Measurements from ENCODE around the gene VWCE.

The VWCE gene

GRCh38 chr11:61327669-61328071 lies 32.6 kb upstream of the VWCE start:
- DNase-seq (ENCODE audit: low read depth, low spot score) = no peak

- no peak for DNase-seq (ENCODE audit: low read depth, low spot score)
Measured at GRCh38 chr11:61325649-61326414, 30.7 kb upstream of the VWCE start.

GRCh38 chr11:61315260-61315659 lies 20.1 kb upstream of the VWCE start:
- no peak for DNase-seq (ENCODE audit: low read depth, low spot score)

GRCh38 chr11:61310749-61311148 lies 15.6 kb upstream of the VWCE start:
- no peak for DNase-seq (ENCODE audit: low read depth, low spot score)

- DNase-seq (ENCODE audit: low read depth, low spot score) = no peak
Measured at GRCh38 chr11:61309739-61310138, 14.6 kb upstream of the VWCE start.

GRCh38 chr11:61309141-61309540 lies 14.0 kb upstream of the VWCE start:
- no peak for DNase-seq (ENCODE audit: low read depth, low spot score)

GRCh38 chr11:61307354-61307753 lies 12.2 kb upstream of the VWCE start:
- DNase-seq (ENCODE audit: low read depth, low spot score) = no peak

GRCh38 chr11:61306221-61306620 lies 11.1 kb upstream of the VWCE start:
- no peak for DNase-seq (ENCODE audit: low read depth, low spot score)

- DNase-seq (ENCODE audit: low read depth, low spot score) = no peak
Measured at GRCh38 chr11:61305417-61305816, 10.3 kb upstream of the VWCE start.

- DNase-seq (ENCODE audit: low read depth, low spot score) = no peak
Measured at GRCh38 chr11:61303725-61304124, 8.6 kb upstream of the VWCE start.

GRCh38 chr11:61302550-61302949 lies 7.4 kb upstream of the VWCE start:
- DNase-seq (ENCODE audit: low read depth, low spot score) = no peak

- DNase-seq (ENCODE audit: low read depth, low spot score) = no peak
Measured at GRCh38 chr11:61298663-61299244, 3.6 kb upstream of the VWCE start.

GRCh38 chr11:61297746-61298145 lies 2.6 kb upstream of the VWCE start:
- peak; percentile 79 for DNase-seq (ENCODE audit: low read depth, low spot score)

GRCh38 chr11:61297341-61297740 lies 2.2 kb upstream of the VWCE start:
- no peak for DNase-seq (ENCODE audit: low read depth, low spot score)

- DNase-seq (ENCODE audit: low read depth, low spot score) = no peak
Measured at GRCh38 chr11:61295596-61295926, 445 bp upstream of the VWCE start.

GRCh38 chr11:61293867-61294716 lies 1.0 kb downstream of the VWCE start:
- no peak for DNase-seq (ENCODE audit: low read depth, low spot score)

- DNase-seq (ENCODE audit: low read depth, low spot score) = no peak
Measured at GRCh38 chr11:61292356-61292755, 2.8 kb downstream of the VWCE start.

GRCh38 chr11:61290905-61291690 lies 4.0 kb downstream of the VWCE start:
- no peak for DNase-seq (ENCODE audit: low read depth, low spot score)

- DNase-seq (ENCODE audit: low read depth, low spot score) = no peak
Measured at GRCh38 chr11:61287338-61287977, 7.7 kb downstream of the VWCE start.

GRCh38 chr11:61283613-61284012 lies 11.5 kb downstream of the VWCE start:
- DNase-seq (ENCODE audit: low read depth, low spot score) = no peak

GRCh38 chr11:61281581-61282250 lies 13.4 kb downstream of the VWCE start:
- no peak for DNase-seq (ENCODE audit: low read depth, low spot score)

All from smooth muscle cell of the brain vasculature (primary cell).